ENCODE data around the gene KAT7. TPM values are rescaled to one million over a fixed set of nuclear protein-coding genes. Genes with fewer than 3 reads are reported as not detected.
A peak's percentile ranks its signal among the peaks of the same experiment; 100 is the strongest.

The KAT7 gene
- total RNA-seq, 4 donors from 2014 or later = 32.6 to 49.8 (median 45.2) TPM

DNA sequence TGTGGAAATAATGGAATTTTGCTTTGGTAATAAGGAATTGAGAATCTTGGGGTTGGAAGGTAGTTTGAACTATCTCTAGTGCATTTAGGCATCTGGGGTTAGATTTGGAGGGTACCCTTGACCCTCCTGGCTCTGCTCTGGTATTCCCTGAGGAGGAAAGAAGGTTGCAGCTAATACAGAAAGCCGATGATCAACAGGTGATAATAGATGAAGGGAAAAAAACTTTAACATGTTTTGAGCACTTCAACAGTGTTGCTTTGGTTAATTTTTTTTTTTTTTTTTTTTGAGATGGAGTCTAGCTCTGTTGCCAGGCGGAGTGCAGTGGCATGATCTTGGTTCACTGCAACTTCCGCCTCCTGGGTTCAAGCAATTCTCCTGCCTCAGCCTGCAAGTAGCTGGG is 4.8 kb downstream of the KAT7 start:
- no peak for DNase-seq
- intact Hi-C loops (cut with DNase I; ENCODE audit: low total_unique reads) (no loop called here), in situ Hi-C loops (cut with MboI; ENCODE audit: low sequenced_read_pairs in 4 of 4) (loop anchor here in 1 of 4 donors (25.0 kb wide), 1 partner anchor 919 kb away; the partner anchor contains the start of genes ANKRD40 and LUC7L3)
- TF ChIP-seq POLR2A (IDR thresholded peaks at IDR 0.05) (no peak), CTCF (IDR thresholded peaks at IDR 0.05 in 4 of 5, conservative IDR thresholded peaks at IDR 0.05 in 1 of 5) (no peak)
- H3K27ac ChIP-seq = peak overlapping the region in 1 of 4 donors; percentile 39
- H3K36me3 ChIP-seq = peaks cover 0 to 54% of the 10 kb centered on the region in 2 donors
- no peak for ATAC-seq
- H3K9me3 ChIP-seq = no peaks in the 10 kb centered on the region
- H3K4me1 ChIP-seq = peaks cover 41 to 44% of the 10 kb centered on the region in 2 donors
- H3K27me3 ChIP-seq = no peaks in the 10 kb centered on the region
- no peak overlapping the region for H3K4me3 ChIP-seq

DNA sequence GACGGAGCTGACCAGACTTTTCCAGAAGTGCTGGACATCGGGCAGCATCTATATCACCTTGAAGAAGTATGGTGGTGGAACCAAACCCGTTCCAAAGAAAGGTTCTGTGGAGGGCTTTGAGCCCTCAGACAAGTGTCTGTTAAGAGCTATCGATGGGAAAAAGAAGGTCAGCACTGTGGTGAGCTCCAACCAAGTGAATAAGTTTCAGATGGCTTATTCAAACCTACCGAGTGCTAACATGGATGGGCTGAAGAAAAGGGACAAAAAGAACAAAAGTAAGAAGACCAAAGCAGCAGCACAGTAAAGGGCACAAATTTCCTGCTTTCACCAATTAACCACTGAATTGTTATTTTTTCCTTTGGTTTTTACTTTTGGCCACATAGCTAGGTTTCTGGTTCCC is 6.9 kb downstream of the KAT7 start:
- no peak overlapping the region for H3K27ac ChIP-seq
- TF ChIP-seq CTCF (IDR thresholded peaks at IDR 0.05 in 4 of 5, conservative IDR thresholded peaks at IDR 0.05 in 1 of 5) = no peak
- TF ChIP-seq POLR2A (IDR thresholded peaks at IDR 0.05) = no peak
- DNase-seq = no peak
- no peak for ATAC-seq
- peaks cover 0 to 67% of the 10 kb centered on the region in 2 donors for H3K36me3 ChIP-seq
- H3K4me3 ChIP-seq = no peak overlapping the region
- H3K9me3 ChIP-seq = no peaks in the 10 kb centered on the region
- intact Hi-C loops (cut with DNase I; ENCODE audit: low total_unique reads) (no loop called here), in situ Hi-C loops (cut with MboI; ENCODE audit: low sequenced_read_pairs in 4 of 4) (loop anchor here in 1 of 4 donors (25.0 kb wide), 1 partner anchor 917 kb away; the partner anchor contains the start of genes ANKRD40 and LUC7L3)
- H3K4me1 ChIP-seq = peaks cover 28 to 34% of the 10 kb centered on the region in 2 donors
- H3K27me3 ChIP-seq = no peaks in the 10 kb centered on the region

GRCh38 chr17:49798182-49798581 is 9.7 kb downstream of the KAT7 start:
- no peak for TF ChIP-seq CTCF (IDR thresholded peaks at IDR 0.05 in 4 of 5, conservative IDR thresholded peaks at IDR 0.05 in 1 of 5)
- no peak for TF ChIP-seq POLR2A (IDR thresholded peaks at IDR 0.05)
- Histone ChIP-seq H3K4me1 (peaks cover 5 to 10% of the 10 kb centered on the region in 2 donors), H3K4me3 (no peak overlapping the region), H3K36me3 (peaks cover 0 to 66% of the 10 kb centered on the region in 2 donors), H3K9me3 (no peaks in the 10 kb centered on the region), H3K27me3 (no peaks in the 10 kb centered on the region), H3K27ac (peak overlapping the region; percentile 14 to 60 (median 53))
- DNase-seq (peak in 1 of 2 donors; percentile 28), ATAC-seq (peak; percentile 55 to 64)
- intact Hi-C loops (cut with DNase I; ENCODE audit: low total_unique reads) = no loop called here
- in situ Hi-C loops (cut with MboI; ENCODE audit: low sequenced_read_pairs in 4 of 4) = loop anchor here in 1 of 4 donors (25.0 kb wide), 1 partner anchor 914 kb away; the partner anchor contains the start of genes ANKRD40 and LUC7L3

DNA sequence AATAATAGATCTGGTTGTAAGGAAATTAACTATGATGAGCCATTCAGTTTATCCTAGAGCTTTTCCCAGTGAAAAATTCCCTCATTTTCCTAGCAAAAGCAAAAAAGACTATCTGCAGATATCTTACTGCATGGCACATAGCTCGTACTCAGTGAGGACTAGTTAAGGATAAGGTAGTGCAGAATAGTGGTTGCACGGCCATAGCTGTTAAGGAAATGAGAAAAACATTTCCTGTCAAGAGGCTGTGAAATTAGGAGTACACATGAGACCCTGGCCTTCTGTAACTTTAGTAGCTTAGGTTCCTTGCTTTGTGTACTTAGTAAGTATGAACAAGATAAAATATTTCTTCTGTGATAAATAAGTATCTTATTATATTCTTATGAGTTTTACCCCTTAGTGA is 10.3 kb downstream of the KAT7 start:
- Histone ChIP-seq H3K9me3 (no peaks in the 10 kb centered on the region), H3K27ac (peak overlapping the region; percentile 14 to 60 (median 53)), H3K36me3 (peaks cover 0 to 62% of the 10 kb centered on the region in 2 donors), H3K4me1 (peaks cover 3 to 9% of the 10 kb centered on the region in 2 donors), H3K27me3 (no peaks in the 10 kb centered on the region), H3K4me3 (no peak overlapping the region)
- no peak for TF ChIP-seq CTCF (IDR thresholded peaks at IDR 0.05 in 4 of 5, conservative IDR thresholded peaks at IDR 0.05 in 1 of 5)
- no peak for TF ChIP-seq POLR2A (IDR thresholded peaks at IDR 0.05)
- in situ Hi-C loops (cut with MboI; ENCODE audit: low sequenced_read_pairs in 4 of 4) = loop anchor here in 1 of 4 donors (25.0 kb wide), 1 partner anchor 914 kb away; the partner anchor contains the start of genes ANKRD40 and LUC7L3
- intact Hi-C loops (cut with DNase I; ENCODE audit: low total_unique reads) = no loop called here
- DNase-seq (no peak), ATAC-seq (no peak)

Measured in gastrocnemius medialis (tissue), 4 donors.